Activated naive CD4-positive, alpha-beta T cell treated with anti-CD3 and anti-CD28 coated beads, Interleukin-2, amount 50 U/mL, for 24 hours (primary cell): ENCODE data around the gene NFIC.
A peak's percentile ranks its signal among the peaks of the same experiment; 100 is the strongest.
"Not testable (repeated sequence)": the region's sequence is repeated elsewhere in the genome, so short reads cannot be mapped to it uniquely, and the experiment has no call there.

Source experiments
- H3K27ac Mint-ChIP-seq: one replicate; pipeline ENCODE4 v1.8.0; 2021; ENCODE audit warnings: mild to moderate bottlenecking, mixed read lengths
- H3K27me3 Mint-ChIP-seq: one replicate; pipeline ENCODE4 v1.8.0; 2021; ENCODE audit warnings: mixed read lengths
- H3K36me3 Mint-ChIP-seq: one replicate; pipeline ENCODE4 v1.8.0; 2021; ENCODE audit warnings: mixed read lengths
- H3K4me1 Mint-ChIP-seq: one replicate; pipeline ENCODE4 v1.8.0; 2021; ENCODE audit warnings: mixed read lengths
- H3K4me3 Mint-ChIP-seq: one replicate; pipeline ENCODE4 v1.8.0; 2021; ENCODE audit warnings: mild to moderate bottlenecking, mixed read lengths
- H3K9me3 Mint-ChIP-seq: one replicate; pipeline ENCODE4 v1.8.0; 2021; ENCODE audit warnings: mixed read lengths

NFIC gene

DNA sequence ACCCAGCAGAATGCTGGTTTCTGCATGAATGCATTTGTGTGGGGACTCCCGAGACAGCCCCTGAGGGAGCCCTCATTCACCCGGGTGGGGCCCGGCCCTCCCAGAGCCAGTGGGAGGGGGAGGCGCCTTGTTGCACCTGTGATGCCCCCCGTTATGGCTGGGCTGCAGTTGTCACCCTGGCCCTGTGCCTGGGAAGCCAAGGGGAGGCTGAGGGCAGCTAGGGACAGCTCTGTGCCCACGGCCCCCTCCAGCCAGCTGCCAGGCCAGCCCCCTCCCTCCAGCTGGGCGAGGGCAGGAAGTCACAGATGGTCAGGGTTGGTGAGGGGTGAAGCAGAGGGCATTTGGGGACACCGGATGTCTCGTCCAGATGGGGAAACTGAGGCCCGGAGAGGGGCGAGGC lies 26.1 kb downstream of the NFIC start:
- H3K27me3 Mint-ChIP-seq = no peaks in the 10 kb centered on the region
- H3K27ac Mint-ChIP-seq = no peak overlapping the region
- H3K4me1 Mint-ChIP-seq = peaks cover 7% of the 10 kb centered on the region
- no peak overlapping the region for H3K4me3 Mint-ChIP-seq
- H3K36me3 Mint-ChIP-seq = no peaks in the 10 kb centered on the region
- H3K9me3 Mint-ChIP-seq = no peaks in the 10 kb centered on the region

DNA sequence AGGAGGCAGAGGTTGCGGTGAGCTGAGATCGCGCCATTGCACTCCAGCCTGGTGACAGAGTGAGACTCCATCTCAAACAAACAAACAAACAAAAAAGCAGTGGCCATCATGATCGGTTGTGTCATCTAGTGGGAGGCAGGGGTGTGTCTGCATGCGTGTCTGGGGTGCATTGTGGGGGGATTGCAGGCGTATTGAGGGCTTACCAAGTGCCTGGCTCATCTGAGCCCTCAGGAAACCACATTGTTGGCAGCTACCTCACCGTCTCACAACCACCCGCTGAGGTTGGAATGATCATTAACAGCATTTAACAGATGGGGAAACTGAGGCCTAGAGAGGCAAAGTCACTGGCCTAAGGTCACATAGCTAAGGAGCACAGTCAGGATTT lies 30.5 kb downstream of the NFIC start:
- H3K4me3 Mint-ChIP-seq = no peak overlapping the region
- H3K27ac Mint-ChIP-seq = no peak overlapping the region
- H3K27me3 Mint-ChIP-seq = no peaks in the 10 kb centered on the region
- H3K36me3 Mint-ChIP-seq = peaks cover 1% of the 10 kb centered on the region
- no peaks in the 10 kb centered on the region for H3K4me1 Mint-ChIP-seq
- no peaks in the 10 kb centered on the region for H3K9me3 Mint-ChIP-seq

GRCh38 chr19:3397266-3398022 lies 31.1 kb downstream of the NFIC start:
- H3K36me3 Mint-ChIP-seq = peaks cover 4% of the 10 kb centered on the region
- no peak overlapping the region for H3K27ac Mint-ChIP-seq
- H3K4me3 Mint-ChIP-seq = no peak overlapping the region
- no peaks in the 10 kb centered on the region for H3K4me1 Mint-ChIP-seq
- no peaks in the 10 kb centered on the region for H3K9me3 Mint-ChIP-seq
- H3K27me3 Mint-ChIP-seq = no peaks in the 10 kb centered on the region

DNA sequence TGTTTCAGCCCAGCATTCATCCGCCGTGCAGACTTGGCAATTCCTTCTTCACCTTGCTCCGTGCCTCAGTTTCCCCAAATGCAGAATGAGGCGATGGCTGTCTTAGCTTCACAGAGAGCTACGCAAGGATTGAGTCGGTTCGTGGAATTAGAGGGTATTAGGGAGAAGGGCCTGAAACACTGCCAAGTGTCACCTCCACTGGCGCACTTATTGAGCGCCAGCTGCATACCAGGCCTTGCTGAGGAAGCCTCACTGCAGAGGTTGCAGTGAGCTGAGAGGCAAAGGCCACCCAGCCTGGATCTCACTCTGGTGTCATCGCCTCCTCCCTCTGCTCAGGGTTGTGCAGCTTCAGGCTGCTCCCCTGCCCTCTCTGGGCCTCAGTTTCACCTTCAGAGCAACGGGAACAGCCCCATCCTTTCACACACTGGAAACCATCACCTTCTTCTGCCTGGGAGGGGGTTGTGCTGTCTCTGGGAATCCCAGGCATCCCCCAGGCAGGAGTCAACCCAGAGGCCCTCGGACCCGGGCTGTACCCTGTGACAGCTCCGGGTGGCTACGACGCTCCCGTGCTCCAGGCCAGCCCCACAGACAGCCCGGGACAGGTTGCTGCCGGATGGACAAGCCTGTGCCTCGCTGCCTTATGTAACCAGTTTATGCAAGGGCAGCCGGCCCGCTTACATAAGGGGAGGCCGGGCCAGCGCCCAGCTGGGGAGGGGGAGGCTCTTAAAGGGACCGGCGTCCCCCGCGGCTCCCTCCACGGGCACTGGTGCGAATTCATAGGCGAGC lies 31.9 kb downstream of the NFIC start:
- Mint-ChIP-seq H3K4me1 (no peaks in the 10 kb centered on the region), H3K27ac (no peak overlapping the region)

DNA sequence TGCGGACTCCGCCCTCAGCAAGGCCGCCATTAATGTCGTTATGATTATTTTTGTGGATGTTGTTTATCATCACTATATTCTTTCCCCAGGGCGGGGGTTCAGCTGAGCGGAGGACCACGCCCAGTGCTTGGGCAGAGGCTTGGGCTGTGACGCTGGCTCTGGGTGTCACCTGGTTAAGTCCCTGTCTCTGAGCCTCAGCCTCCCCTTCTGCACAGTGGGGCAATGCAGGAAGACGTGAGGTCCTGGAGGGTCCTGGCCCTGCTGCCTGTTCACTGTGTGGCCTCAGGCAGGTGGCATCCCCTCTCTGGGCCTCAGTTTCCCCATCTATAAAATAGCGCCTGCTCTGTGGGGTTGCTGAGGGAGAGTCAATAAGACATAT lies 32.5 kb downstream of the NFIC start:
- H3K36me3 Mint-ChIP-seq = peaks cover 4% of the 10 kb centered on the region
- no peak overlapping the region for H3K4me3 Mint-ChIP-seq
- no peaks in the 10 kb centered on the region for H3K27me3 Mint-ChIP-seq
- H3K4me1 Mint-ChIP-seq = no peaks in the 10 kb centered on the region
- H3K27ac Mint-ChIP-seq = no peak overlapping the region
- H3K9me3 Mint-ChIP-seq = no peaks in the 10 kb centered on the region

More for the DNA sequence above, 31.9 kb downstream of the NFIC start:
- Mint-ChIP-seq H3K36me3 (peaks cover 4% of the 10 kb centered on the region), H3K27me3 (no peaks in the 10 kb centered on the region), H3K4me3 (no peak overlapping the region), H3K9me3 (no peaks in the 10 kb centered on the region)

DNA sequence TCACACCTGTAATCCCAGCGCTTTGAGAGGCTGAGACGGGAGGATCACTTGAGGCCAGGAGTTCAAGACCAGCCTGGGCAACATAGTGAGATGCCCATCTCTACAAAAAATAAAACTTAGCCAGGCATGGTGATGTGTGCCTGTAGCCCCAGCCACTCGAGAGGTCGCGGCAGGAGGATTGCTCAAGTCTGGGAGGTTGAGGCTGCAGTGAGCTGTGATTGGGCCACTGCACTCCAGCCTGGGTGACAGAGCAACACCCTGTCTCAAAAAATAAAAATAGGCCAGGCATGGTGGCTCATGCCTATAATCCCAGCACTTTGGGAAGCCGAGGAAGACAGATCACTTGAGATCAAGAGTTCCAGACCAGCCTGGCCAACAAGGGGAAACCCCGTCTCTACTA lies 32.9 kb downstream of the NFIC start:
- not testable (repeated sequence) for H3K4me3 Mint-ChIP-seq, H3K9me3 Mint-ChIP-seq, H3K27ac Mint-ChIP-seq, H3K4me1 Mint-ChIP-seq, H3K27me3 Mint-ChIP-seq, H3K36me3 Mint-ChIP-seq

GRCh38 chr19:3401004-3401768 lies 34.8 kb downstream of the NFIC start:
- no peaks in the 10 kb centered on the region for H3K9me3 Mint-ChIP-seq
- H3K4me3 Mint-ChIP-seq = no peak overlapping the region
- H3K27me3 Mint-ChIP-seq = no peaks in the 10 kb centered on the region
- peak overlapping the region; percentile 74 for H3K27ac Mint-ChIP-seq
- no peaks in the 10 kb centered on the region for H3K4me1 Mint-ChIP-seq
- peaks cover 4% of the 10 kb centered on the region for H3K36me3 Mint-ChIP-seq

DNA sequence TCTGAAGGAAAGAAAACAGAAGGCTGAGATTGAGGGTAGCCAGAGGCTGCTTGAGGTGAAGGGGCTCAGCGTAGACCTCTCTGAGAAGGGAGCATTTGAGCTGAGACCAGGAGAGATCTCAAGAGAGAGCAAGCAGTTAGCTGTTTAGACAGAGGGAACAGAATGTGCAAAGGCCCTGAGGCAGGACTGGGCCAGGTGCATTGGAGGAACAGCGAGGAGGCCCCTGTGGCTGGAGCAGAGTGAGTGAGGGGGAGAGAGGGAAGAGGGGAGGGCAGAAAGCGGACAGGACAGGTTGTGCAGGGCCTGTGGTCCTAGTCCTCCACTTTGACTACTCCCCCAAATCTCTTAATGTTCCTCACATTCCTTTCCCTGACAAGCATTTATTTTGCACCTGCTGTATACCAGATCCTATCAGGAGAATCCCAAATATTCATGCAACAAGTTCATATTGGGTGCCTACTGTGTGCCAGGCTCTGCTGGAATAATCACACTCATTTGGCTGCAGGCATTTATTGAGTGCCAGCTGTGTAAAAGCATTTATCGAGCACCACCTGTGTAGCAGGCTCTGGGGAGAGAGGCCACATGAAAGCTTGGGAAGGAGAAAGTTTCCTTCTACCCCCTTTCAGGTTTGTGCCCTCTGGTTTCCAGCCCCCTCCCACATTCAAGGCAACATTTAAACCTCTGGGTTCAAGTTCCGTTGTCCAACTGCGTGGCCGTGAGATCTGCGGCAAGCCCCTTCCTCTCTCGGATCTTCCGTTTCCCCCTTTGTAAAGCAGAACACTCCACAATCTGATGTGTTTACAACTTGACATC lies 36.5 kb downstream of the NFIC start:
- H3K9me3 Mint-ChIP-seq = no peaks in the 10 kb centered on the region
- H3K27me3 Mint-ChIP-seq = no peaks in the 10 kb centered on the region
- no peaks in the 10 kb centered on the region for H3K4me1 Mint-ChIP-seq
- peaks cover 4% of the 10 kb centered on the region for H3K36me3 Mint-ChIP-seq
- H3K4me3 Mint-ChIP-seq = no peak overlapping the region
- H3K27ac Mint-ChIP-seq = no peak overlapping the region

- Mint-ChIP-seq H3K36me3 (peaks cover 4% of the 10 kb centered on the region), H3K9me3 (no peaks in the 10 kb centered on the region), H3K27me3 (no peaks in the 10 kb centered on the region), H3K27ac (no peak overlapping the region), H3K4me1 (no peaks in the 10 kb centered on the region), H3K4me3 (no peak overlapping the region)
These were observed 37.3 kb downstream of the NFIC start for GRCh38 chr19:3403489-3404323.

GRCh38 chr19:3404324-3405260 lies 38.2 kb downstream of the NFIC start:
- Mint-ChIP-seq H3K4me3 (no peak overlapping the region), H3K9me3 (no peaks in the 10 kb centered on the region), H3K4me1 (no peaks in the 10 kb centered on the region), H3K27me3 (no peaks in the 10 kb centered on the region), H3K36me3 (peaks cover 4% of the 10 kb centered on the region), H3K27ac (no peak overlapping the region)

DNA sequence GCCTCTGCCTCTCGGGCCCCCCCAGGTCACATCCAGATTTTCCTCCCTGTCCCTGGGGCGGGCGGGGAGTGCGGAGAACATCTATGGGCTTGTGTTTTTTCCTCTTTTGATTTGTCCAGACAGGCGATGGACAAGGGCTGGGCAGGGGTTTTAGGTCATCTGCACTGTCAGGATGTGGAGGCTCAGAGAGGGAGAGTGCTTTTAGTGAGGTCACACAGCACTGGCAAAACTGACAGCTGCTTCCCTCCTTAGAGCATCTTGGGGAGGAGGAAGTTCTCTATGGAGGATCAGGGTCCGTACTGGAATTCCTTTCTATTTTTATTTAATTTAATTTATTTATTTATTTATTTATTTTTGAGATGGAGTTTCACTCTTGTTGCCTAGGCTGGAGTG lies 38.9 kb downstream of the NFIC start:
- Mint-ChIP-seq H3K9me3 (no peaks in the 10 kb centered on the region), H3K36me3 (peaks cover 4% of the 10 kb centered on the region), H3K27ac (no peak overlapping the region)

GRCh38 chr19:3406571-3407111 lies 40.3 kb downstream of the NFIC start:
- no peak overlapping the region for H3K4me3 Mint-ChIP-seq
- H3K4me1 Mint-ChIP-seq = no peaks in the 10 kb centered on the region
- no peak overlapping the region for H3K27ac Mint-ChIP-seq
- H3K27me3 Mint-ChIP-seq = no peaks in the 10 kb centered on the region
- no peaks in the 10 kb centered on the region for H3K9me3 Mint-ChIP-seq
- H3K36me3 Mint-ChIP-seq = peaks cover 2% of the 10 kb centered on the region

More for the DNA sequence above, 38.9 kb downstream of the NFIC start:
- Mint-ChIP-seq H3K4me1 (no peaks in the 10 kb centered on the region), H3K27me3 (no peaks in the 10 kb centered on the region), H3K4me3 (no peak overlapping the region)

- no peak overlapping the region for H3K4me3 Mint-ChIP-seq
- H3K27ac Mint-ChIP-seq = no peak overlapping the region
- no peaks in the 10 kb centered on the region for H3K4me1 Mint-ChIP-seq
- peaks cover 1% of the 10 kb centered on the region for H3K36me3 Mint-ChIP-seq
- no peaks in the 10 kb centered on the region for H3K9me3 Mint-ChIP-seq
- no peaks in the 10 kb centered on the region for H3K27me3 Mint-ChIP-seq
These were observed 41.5 kb downstream of the NFIC start for GRCh38 chr19:3407556-3408516.
